ENCODE measurements around the gene PPIL6.

- TF ChIP-seq, protein P1, sequence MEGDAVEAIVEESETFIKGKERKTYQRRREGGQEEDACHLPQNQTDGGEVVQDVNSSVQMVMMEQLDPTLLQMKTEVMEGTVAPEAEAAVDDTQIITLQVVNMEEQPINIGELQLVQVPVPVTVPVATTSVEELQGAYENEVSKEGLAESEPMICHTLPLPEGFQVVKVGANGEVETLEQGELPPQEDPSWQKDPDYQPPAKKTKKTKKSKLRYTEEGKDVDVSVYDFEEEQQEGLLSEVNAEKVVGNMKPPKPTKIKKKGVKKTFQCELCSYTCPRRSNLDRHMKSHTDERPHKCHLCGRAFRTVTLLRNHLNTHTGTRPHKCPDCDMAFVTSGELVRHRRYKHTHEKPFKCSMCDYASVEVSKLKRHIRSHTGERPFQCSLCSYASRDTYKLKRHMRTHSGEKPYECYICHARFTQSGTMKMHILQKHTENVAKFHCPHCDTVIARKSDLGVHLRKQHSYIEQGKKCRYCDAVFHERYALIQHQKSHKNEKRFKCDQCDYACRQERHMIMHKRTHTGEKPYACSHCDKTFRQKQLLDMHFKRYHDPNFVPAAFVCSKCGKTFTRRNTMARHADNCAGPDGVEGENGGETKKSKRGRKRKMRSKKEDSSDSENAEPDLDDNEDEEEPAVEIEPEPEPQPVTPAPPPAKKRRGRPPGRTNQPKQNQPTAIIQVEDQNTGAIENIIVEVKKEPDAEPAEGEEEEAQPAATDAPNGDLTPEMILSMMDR (IDR thresholded peaks at IDR 0.05): no peak
- TF ChIP-seq POLR2A (IDR thresholded peaks at IDR 0.05): no peak
- TF ChIP-seq POLR2AphosphoS5 (IDR thresholded peaks at IDR 0.05): no peak
These were observed 97.9 kb downstream of the PPIL6 start for GRCh38 chr6:109342506-109342905.
